ENCODE data around the gene RPS6KA3.
"Not testable (repeated sequence)": the region's sequence is repeated elsewhere in the genome, so short reads cannot be mapped to it uniquely, and the experiment has no call there.

Gene RPS6KA3

DNA sequence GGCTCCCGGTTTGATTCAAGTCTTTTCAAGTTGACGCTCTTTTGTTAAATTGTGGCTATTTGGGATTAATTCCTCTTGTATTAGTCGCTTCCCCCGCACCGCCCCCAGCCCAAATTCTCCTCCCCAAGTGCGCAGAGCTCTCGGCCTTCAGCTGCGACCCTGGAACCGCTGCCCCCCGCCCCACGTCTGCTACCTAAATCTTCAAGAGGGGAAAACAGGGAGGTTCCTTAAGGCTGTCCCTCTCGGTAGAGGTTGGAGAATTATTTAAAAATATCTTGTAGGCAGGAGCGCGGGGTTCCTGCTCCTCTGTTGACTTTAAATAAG lies 860 bp upstream of the RPS6KA3 start:
- DNase-seq: peak in 1 of 42 donors; percentile 9
- intact Hi-C loops (cut with DNase I): loop anchor here (10.0 kb wide), 1 partner anchor 123 kb away; the partner anchor contains the start of gene EIF1AX

DNA sequence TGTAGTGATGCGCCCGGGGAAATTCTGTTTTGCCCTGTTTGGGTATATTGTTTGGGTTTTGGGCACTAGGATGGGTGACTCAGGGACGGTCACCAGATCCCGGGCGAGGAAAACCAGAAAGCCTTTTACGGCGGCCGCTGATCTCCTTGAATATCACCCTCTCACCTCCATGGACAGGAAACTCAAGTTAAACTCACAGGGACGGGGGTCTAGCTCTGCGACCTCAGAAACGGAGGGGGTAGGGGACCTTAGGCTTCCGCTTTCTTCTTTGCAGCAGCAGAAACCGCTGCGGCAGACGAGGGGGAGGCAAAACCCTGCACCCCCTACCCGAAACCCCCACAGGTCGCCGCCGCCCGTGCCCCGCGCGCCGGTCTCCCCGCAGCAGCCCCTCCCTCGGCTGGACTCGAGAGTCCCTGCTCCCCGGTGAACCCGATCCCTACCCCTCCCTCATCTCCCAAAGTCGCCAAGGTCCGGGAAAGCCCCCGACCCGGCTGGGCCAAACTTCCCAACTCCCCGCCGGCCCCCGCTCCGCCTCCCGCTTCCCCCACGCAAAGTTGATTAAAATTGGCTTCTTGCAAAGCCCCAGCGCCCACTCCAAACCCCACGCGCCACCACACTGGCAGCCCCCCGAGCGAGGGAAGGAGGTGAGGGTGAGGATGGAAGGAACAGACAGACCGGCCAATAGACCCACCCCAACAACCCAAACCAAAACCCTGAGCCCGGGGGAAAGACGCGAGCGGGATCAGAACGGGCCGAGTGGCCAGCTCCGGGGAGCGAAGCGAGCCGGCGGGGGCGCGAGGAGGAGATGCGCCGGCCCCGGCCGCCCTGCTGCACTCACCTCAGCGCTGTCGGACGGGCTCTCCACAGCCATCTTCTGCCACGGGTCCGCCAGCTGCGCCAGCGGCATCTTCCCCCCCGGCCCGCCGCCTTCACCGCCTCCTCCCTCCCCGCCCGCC lies 705 bp downstream of the RPS6KA3 start:
- intact Hi-C loops (cut with DNase I): loop anchor here (10.0 kb wide), 1 partner anchor 121 kb away; the partner anchor contains the start of gene EIF1AX
- peak in 34 of 42 donors; percentile 2 to 48 (median 16) for DNase-seq

DNA sequence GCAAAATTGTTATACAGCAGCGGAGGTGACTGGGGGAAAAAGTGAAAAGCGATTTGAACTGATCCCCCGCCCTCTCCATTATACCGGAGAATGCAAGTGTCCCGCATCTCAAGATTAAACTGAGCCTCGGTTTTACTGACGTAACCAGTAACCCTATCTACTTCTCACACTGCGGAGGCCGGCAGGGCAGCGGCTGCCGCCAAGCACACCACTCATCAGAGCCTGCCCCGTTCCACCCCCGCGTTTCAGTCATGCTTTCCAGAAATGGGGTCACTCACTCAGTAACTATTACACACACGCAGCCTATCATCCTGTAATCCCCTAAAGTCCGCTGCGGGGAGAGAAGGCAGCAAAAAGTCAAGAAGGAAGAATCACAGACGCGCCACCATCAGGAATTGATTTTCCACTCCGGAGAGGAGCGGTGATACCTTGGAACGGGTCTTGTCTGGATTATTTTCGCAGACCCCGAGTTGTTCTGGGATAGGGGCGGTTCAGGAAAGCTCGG lies 1.4 kb downstream of the RPS6KA3 start:
- peak in 38 of 42 donors; percentile 4 to 60 (median 21) for DNase-seq
- intact Hi-C loops (cut with DNase I): loop anchor here (10.0 kb wide), 1 partner anchor 120 kb away; the partner anchor contains the start of gene EIF1AX

DNA sequence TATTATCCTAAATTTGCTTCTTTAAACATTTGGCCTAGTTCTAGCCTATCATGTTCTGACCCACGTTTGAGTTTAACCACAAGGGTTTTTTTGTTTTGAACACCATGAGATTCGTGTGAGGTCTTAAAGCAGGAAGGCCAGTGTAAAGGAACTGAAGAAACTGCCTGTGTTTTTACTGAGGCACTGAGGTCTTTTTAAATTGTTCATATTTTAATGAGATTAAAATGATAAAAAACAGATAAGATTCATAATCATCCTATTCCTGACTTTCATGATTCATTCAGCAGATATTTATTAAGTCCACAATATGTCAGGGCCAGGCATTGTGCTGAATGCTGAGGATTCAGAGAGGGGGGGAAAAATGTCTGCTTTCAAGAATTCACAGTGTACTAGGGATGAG lies 3.2 kb downstream of the RPS6KA3 start:
- intact Hi-C loops (cut with DNase I): loop anchor here (10.0 kb wide), 1 partner anchor 119 kb away; the partner anchor contains the start of gene EIF1AX
- no peak for DNase-seq

DNA sequence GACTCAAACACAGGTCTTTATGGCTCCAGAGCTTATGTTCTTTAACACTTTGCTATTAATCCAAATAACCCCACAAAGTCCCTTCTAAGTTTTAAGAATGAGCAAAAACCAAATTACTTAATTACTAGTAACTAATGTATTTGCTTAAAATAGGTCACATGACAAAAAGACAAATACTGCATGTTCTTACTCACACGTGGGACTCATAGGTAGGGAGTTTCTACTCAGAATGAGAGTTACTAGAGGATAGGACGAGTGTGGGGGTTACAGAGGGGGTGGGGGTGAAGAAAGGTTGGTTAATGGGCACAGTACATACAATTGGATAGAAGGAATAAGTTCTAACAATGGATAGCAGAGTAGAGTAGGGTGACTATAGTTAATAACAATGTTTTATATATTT lies 5.8 kb downstream of the RPS6KA3 start:
- intact Hi-C loops (cut with DNase I): loop anchor here (10.0 kb wide), 1 partner anchor 116 kb away; the partner anchor contains the start of gene EIF1AX

DNA sequence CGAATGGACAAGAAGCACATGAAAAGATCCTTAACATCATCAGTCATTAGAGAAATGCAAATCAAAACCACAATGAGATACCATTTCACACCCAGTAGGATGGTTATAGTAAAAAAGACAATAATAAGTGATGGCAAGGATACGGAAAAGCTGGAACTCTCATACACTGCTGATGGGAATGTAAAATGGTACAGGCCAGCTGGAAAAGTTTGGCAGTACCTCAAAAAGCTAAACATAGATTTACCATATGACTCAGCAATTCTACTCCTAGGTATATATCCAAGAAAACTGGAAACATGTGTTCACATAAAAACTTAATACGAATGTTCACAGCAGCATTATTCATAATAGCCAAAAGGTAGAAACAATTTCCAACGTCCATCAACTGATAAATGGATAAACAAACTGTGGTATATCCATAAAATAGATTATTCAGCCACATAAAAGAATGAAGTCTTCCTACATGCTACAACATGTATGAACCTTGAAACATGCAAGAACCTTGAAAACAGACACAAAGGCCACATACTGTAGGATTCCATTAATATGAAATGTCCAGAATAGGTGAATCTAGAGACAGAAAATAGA lies 11.9 kb downstream of the RPS6KA3 start:
- DNase-seq: no peak
- intact Hi-C loops (cut with DNase I): loop anchor here (5.0 kb wide), 1 partner anchor 187 kb away; no protein-coding TSS in a partner anchor

More for the DNA sequence above, 5.8 kb downstream of the RPS6KA3 start:
- DNase-seq: no peak

DNA sequence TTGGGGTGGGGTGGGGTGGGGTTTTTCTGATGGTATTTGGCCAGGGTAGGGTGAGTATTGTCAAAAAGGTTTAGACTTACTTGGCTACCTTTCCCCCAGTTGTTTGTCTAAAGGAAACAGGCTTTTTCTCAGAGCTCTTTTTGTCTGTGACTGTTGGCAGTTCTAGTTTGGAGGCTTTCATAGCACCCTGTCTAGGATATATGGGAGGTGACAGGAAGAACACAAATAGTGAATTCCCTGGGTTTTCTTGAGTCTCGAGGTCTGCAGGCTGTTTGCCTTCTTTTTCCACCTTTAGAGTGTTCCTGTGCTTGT lies 13.5 kb downstream of the RPS6KA3 start:
- intact Hi-C loops (cut with DNase I): loop anchor here (5.0 kb wide), 1 partner anchor 189 kb away; no protein-coding TSS in a partner anchor
- DNase-seq: no peak

DNA sequence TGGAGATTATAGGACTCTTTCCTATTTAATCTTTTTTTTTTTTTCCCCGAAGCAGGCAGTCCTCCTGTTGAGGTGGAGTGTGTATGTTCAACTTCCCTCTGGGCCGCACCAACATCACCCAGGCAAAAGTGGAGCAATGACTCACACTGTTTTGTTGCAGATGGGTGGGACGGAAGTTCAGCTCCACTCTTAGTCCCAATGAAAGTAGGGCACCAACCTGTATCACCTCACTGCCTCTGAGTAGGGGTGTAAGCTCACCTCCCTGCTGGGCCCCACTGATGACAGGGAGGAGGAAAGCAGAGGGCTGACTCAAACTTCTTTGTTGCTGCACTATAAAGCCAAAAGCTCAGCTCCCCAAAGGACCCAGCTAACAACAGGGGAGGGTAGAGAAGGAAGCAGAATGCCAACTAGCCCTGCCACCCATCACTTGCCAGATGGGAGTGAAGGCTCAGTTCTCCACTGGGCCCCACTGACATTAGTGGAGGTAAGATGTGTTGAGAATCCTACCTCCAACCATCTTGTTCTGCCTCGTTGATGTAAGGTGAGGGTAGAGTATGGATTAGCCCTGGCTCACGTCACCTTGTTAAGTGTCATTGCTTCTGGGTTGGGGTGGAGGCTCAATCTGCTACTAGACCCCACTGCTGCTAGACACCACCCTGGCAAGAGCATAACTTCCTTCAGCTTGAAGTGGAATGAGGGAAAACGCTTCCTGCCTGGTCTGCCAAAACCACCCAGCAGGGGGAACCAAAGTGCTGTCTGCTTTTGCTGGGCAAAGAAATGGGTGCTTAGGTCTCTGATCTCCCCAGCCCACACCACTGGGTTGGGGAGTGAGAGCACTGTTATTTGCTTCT lies 14.1 kb downstream of the RPS6KA3 start:
- peak in 35 of 42 donors; percentile 4 to 66 (median 31) for DNase-seq
- intact Hi-C loops (cut with DNase I): loop anchor here (5.0 kb wide), 1 partner anchor 190 kb away; no protein-coding TSS in a partner anchor

DNA sequence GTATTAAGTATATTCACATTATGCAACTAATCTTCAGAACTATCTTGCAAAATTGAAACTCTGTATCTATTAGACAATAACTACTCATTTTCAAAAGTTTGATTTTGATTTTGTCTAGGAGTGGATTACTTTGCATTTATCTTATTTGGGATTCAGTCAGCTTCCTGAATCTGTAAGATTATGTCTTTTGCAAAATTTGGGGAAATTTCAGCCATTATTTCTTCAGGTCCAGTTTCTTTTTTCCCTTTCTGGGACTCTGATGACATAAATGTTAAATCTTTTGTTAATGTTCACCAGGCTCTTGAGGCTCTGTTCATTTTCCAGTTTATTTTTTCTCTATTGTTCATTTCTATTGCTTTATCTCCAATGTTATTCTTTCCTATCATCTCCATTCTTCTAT lies 15.0 kb downstream of the RPS6KA3 start:
- no peak for DNase-seq
- intact Hi-C loops (cut with DNase I): loop anchor here (5.0 kb wide), 1 partner anchor 191 kb away; no protein-coding TSS in a partner anchor

DNA sequence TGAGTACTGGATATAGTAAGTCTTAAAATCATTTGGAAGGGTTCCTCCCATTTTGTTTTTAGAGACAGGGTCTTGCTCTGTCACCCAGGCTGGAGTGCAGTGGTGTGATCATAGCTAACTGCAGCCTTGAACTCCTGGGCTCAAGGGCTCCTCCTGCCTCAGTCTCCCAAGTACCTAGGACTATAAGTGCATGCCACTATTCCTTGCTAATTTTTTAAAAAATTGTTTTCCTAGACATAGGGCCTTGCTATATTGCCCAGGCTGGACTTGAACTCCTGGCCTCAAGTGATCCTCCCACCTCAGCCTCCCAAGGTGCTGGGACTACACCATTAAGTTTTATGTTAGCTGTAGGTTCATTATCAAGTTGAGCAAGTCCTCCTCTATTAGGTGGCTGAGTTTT lies 16.6 kb downstream of the RPS6KA3 start:
- intact Hi-C loops (cut with DNase I): loop anchor here (5.0 kb wide), 1 partner anchor 192 kb away; no protein-coding TSS in a partner anchor

DNA sequence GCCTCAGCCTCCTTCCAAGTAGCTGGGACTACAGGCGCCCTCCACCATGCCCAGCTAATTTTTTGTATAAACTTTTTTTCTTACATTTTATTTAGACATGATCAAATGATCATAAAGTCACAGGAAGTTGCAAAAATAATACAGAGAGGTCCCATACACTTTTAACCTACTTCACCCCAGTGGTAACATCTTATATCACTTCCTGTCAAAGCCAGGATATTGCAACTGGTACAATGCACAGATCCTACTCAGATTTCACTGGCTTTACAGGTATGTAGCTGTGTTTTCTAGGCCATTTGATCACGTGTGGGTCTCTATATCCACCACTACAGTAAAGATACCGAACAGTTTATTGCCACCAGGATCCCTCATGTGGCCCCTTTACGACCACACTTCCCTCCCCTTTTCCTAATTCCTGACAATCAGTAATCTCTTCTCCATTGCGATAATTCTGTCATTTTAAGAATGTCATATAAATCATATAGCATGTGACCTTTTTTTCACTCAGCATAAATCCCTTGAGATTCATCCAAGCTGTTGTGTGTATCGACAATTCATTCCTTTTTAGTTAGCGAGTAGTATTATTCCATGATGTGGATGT lies 18.0 kb downstream of the RPS6KA3 start:
- no peak for DNase-seq
- intact Hi-C loops (cut with DNase I): no loop called here

More for the DNA sequence above, 16.6 kb downstream of the RPS6KA3 start:
- DNase-seq: not testable (repeated sequence)

DNA sequence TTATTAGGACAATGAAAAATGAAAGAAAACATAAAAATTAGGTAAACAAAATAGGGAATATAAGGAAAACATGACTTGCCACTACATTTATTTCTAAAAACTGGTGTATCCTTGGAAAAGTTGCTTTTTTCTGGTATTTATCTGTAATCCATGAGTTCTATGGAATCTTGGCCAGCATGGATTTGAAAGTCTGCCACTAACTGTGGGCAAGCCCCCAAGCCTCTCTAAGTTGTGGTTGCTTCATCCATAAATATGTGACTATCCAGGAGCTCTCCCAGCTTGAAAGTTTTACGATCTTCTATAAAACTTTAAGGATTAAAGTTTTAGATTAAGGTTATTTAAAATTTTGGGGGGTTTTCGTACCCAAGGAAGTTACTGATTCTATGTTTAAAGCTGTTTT lies 21.8 kb downstream of the RPS6KA3 start:
- no peak for DNase-seq
- intact Hi-C loops (cut with DNase I): no loop called here

DNA sequence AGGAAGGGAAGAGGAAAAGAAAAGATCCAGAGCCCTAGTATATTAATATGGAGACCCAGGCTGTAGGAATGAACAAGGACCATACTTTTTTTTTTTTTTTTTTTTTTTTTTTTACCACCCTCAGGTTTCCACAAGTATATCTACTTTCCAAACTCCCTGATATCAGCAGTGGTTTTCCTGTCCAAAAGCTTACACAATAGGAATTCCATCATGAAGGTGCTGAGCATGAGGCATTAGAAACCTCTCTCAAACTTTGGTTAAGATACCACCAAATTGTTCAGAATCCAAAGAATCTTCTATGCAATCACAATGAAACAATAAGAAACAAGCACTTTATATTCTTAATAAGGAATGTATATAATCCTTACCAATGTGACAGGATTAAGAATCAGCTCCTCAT lies 26.5 kb downstream of the RPS6KA3 start:
- DNase-seq: no peak
- intact Hi-C loops (cut with DNase I): no loop called here

DNA sequence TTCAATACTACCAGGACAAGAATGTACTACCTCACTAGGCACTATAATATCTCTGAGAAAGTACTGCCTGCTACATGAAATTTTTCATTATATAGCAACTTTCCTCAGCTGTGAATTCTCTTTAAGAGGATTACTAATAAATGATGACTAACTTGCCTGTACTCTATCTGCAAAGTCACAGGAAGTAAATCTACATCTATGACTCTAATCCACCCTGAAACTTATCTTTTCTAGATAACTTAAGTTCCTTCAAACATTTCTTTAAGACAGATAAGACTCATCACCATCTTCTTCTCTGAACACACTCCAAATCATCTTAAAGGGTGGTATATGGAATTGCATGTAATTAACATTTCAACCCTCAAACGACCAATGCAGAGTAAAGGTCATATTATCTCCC lies 28.8 kb downstream of the RPS6KA3 start:
- no peak for DNase-seq
- intact Hi-C loops (cut with DNase I): no loop called here

DNA sequence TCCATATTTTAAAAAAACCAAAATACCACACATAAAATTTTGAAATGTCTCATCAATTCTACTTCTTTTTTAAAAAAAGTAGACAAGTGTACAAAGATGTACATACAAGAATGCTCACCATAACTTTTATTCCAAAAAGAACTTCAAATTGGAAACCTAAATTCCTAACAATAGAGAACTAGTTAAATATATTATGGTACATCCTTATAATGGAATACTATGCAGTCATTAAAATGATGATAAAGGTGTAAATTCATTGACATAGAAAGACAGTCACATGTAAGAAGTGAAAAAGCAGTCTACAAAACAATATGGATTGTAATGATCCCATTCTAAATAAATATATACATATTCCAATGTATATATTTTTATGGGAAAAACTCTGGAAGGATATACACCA lies 31.0 kb downstream of the RPS6KA3 start:
- no peak for DNase-seq
- intact Hi-C loops (cut with DNase I): no loop called here

DNA sequence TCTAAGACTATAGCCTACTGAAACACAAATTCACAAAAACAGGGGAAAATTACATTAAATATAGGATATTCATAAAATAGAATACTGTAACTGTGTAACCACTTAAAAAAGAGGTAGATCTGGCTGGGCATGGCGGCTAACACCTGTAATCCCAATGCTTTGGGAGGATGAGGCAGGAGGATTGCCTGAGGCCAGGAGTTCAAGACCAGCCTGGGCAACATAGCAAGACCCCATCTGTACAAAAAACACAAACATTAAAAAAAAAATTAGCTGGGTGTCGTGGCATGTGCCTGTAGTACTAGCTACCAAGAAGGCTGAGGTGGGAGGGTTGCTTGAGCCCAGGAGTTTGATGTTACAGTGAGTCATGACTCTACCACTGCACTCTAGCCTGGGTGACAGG lies 33.4 kb downstream of the RPS6KA3 start:
- intact Hi-C loops (cut with DNase I): no loop called here
- DNase-seq: no peak

DNA sequence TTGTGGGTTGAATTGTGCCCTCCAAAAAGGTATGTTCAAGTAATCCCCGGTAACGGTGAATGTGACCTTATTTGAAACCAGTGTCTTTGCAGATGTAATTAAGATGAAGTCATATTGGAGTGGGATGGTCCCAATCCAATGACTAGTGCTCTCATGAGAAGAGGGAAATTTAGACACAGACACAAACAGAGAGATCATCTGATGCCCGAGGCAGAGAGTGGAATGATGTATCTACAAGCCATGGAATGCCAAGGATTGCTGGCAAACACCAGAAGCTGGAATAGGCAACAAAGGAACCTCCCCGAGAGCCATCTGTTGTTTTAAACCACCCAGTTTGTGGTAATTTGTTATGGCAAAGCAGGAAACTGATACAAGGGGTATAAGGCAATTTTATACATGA lies 35.1 kb downstream of the RPS6KA3 start:
- DNase-seq: no peak
- intact Hi-C loops (cut with DNase I): no loop called here

DNA sequence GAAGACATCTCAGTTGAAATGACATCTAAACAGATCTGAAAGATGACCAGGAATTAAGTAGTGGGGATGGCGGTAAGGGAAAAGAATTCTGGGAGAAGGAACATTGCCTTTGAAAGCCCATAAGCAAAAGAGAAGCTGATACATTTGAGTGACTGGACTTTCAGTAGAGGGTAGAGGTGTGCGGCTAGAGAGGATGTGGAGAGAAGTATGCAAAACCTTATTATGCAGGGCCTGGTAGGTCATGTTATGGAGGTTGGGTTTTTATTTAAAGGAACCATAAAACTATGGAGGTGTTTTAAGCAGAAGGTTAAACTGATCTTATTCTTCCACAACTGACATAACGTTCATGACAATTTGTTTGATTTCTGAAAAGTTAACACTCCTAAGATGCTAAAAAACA lies 36.3 kb downstream of the RPS6KA3 start:
- intact Hi-C loops (cut with DNase I): no loop called here
- no peak for DNase-seq

DNA sequence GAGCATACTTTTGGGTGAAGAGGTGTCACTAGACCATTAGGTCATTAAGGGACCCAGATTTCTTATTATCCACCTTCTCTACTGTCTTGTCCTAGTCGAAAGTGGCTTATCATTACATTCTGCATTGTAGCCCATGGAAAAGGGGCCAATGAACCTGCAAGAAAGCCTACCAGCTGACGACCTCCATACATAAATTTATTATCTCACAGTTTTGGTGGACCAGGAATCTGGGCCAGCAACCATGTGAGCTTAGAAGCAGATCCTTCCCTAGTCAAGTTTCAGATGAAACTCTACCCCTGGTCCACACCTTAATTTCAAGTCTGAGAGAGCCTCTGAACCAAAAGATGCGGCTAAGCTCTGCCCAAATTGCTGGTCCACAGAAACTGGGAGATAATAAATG lies 37.6 kb downstream of the RPS6KA3 start:
- no peak for DNase-seq
- intact Hi-C loops (cut with DNase I): no loop called here
